GM23248 (cell line): Measurements from ENCODE around the gene PPT2.

ENCODE experiments used
- EZH2 ChIP-seq: fragments of 200-600 bp; sonication (generic); IDR thresholded peaks from 2 replicates; pipeline ENCODE4 v1.6.1; 2018; ENCODE audit warnings: antibody characterized with exemption, mild to moderate bottlenecking; ENCODE audit not compliant: insufficient read depth, poor library complexity, severe bottlenecking
- EZH2phosphoT487 ChIP-seq: fragments of 200-600 bp; sonication (generic); IDR thresholded peaks from 2 replicates; pipeline ENCODE4 v1.6.1; 2018; ENCODE audit warnings: antibody characterized with exemption, moderate library complexity, mild to moderate bottlenecking, low read depth; ENCODE audit not compliant: insufficient read depth

GRCh38 chr6:32154514-32155161 is 697 bp downstream of the PPT2 start:
- TF ChIP-seq EZH2 = no peak
- no peak for TF ChIP-seq EZH2phosphoT487
